ENCODE measurements around the gene ATP6V0A1.
A peak's percentile ranks its signal among the peaks of the same experiment; 100 is the strongest.
"Not testable (repeated sequence)": the region's sequence is repeated elsewhere in the genome, so short reads cannot be mapped to it uniquely, and the experiment has no call there.

The ATP6V0A1 gene

DNA sequence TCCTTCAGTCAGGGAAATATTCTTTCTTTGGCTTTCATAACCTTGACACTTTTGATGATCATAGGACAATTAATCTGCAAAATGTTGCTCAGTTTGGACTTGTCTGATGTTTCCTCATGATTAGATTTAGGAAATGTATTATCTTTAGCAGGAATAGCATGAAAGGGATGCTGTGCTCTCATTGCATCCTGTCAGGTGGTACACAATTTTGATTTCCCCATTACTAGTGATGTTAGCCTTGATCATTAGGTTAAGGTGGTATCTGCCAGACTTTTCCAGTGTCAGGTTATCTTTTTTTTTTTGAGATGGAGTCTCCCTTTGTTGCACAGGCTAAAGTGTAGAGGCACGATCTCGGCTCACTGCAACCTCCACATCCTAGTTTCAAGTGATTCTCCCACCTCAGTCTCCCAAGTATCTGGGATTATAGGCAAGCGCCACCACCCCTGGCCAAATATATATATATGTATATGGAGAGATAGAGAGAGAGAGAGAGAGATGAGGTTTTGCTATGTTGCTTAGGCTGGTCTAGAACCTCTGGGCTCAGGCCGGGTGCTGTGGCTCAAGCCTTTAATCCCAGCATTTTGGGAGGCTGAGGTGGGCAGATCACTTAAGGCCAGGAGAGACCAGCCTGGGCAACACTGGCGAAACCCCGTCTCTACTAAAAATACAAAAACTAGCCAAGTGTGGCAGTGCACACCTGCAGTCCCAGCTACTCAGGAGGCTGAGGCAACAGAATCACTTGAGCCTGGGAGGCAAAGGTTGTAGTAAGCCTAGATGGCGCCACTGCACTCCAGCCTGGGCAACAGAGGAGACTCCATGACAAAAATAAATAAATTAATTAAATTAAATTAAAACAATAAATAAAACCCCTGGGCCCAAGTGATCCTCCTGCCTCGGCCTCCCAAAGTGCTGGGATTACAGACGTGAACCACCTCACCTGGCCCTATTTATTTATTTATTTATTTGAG, 19.8 kb upstream of the ATP6V0A1 start:
- peak; percentile 53 for DNase-seq (ENCODE audit: low read depth)

DNA sequence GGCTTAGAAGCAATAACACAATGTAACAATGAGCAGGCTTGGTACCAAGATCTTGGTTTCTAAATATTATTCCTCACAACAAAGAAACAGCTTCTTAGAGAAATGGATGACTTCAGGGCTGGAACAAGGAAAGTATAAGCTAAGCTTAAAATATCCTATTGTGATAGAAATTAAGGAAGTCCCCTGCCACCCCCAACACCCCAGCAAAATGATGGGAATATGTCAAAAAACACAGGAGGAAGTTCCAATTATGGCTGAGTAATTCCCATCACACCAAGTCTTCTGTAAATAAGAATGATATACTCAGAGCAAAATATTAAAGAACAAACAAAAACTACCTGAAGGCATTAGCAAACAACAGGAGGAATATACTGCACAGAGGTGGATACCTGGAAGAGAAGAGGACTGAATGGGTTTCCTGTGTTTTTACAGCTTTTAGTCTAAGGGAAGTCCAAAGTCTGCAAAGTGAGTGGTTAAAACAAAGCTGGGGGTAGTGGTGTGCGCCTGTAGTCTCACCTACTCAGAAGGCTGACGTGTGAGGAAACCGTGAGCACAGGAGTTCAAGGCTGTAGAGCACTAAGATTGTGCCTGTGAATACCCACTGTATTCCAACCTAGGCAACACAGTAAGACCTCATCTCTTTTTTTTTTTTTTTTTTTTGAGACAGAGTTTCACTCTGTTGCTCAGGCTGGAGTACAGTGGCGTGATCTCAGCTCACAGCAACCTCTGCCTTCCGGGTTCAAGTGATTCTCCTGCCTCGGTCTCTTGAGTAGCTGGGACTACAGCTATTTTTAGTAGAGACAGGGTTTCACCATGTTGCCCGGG, 17.1 kb upstream of the ATP6V0A1 start:
- DNase-seq (ENCODE audit: low read depth): no peak

DNA sequence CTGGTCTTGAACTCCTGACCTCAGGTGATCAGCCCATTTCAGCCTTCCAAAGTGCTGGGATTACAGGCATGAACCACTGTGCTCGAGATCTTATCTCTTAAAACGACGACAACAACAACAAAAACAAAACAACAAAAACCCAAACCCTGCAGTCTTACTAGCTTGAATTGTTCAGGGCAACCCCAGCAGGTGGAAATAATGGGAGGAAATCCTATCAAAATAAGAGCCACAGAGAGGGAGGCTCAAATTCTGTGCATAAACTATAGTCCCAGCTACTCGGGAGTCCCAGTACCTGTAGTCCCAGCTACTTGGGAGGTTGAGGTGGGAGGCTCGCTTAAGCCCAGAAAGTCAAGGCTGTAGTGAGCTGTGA, 16.5 kb upstream of the ATP6V0A1 start:
- no peak for DNase-seq (ENCODE audit: low read depth)

DNA sequence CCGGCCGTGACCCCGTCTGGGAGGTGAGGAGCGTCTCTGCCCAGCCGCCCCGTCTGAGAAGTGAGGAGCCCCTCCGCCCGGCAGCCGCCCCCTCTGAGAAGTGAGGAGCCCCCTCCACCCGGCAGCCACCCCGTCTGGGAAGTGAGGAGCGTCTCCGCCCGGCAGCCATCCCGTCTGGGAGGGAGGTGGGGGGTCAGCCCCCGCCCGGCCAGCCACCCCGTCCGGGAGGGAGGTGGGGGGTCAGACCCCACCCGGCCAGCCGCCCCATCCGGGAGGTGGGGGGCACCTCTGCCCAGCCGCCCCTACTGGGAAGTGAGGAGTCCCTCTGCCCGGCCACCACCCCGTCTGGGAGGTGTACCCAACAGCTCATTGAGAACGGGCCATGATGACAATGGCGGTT, 9.5 kb upstream of the ATP6V0A1 start:
- not testable (repeated sequence) for DNase-seq (ENCODE audit: low read depth)

DNA sequence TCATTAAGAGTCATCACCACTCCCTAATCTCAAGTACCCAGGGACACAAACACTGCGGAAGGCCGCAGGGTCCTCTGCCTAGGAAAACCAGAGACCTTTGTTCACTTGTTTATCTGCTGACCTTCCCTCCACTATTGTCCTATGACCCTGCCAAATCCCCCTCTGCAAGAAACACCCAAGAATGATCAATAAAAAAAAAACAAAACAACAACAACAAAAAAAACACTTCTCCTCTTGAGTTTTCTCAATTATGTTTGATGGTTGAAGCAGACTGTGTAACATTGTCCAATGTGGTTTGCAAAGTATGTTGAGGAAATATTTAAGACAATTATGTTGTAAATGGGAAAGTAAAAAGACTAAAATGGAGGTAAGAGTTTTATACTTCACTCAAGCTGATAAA, 8.8 kb upstream of the ATP6V0A1 start:
- not testable (repeated sequence) for DNase-seq (ENCODE audit: low read depth)

DNA sequence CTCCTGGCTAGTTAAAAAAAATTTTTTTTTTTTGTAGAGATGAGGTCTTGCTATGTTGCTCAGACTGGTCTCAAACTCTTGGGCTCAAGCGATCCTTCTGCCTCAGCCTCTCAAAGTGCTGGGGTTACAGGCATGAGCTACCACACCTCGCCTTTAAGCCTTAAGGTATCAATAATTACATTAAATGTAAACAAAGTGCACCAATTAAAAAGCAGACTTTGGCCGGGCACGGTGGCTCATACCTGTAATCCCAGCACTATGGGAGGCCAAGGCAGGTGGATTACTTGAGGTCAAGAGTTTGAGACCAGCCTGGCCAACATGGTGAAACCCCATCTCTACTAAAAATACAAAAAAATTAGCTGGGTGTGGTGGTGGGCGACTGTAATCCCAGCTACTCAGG, 7.4 kb upstream of the ATP6V0A1 start:
- not testable (repeated sequence) for DNase-seq (ENCODE audit: low read depth)

DNA sequence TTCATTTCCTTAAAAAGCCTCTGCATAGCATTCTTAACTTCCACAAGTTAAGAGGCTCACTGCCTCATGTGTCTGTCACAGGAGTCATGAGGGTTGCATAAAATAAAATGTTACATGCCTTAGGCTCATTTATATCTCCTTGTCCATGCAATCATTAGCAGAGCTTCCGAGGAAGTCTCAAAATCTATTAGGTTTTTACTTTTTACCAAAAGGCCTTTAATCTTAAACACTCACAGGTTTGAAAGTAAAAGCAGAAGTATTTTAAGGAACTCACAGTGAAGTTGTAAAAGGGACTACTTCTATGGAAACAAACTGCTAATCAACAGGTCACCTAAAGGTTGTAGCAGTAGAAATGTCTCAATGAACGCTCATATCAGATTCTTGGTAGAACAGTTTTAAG, 5.2 kb upstream of the ATP6V0A1 start:
- no peak for DNase-seq (ENCODE audit: low read depth)

DNA sequence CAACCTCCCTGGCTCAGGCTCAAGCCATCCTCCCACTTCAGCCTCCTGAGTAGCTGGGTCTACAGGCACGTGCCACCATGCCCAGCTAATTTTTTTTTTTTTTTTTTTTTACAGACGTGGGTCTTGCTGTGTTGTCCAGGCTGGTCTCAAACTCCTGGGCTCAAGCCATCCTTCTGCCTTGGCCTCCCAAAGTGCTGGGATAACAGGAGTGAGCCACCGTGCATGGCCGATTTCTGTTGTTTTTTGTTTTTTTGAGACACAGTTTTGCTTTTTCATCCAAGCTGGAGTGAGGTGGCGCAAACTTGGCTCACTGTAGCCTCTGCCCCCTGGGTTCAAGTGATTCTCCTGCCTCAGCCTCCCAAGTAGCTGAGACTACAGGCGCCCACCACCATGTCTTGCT, 3.7 kb upstream of the ATP6V0A1 start:
- DNase-seq (ENCODE audit: low read depth): not testable (repeated sequence)

DNA sequence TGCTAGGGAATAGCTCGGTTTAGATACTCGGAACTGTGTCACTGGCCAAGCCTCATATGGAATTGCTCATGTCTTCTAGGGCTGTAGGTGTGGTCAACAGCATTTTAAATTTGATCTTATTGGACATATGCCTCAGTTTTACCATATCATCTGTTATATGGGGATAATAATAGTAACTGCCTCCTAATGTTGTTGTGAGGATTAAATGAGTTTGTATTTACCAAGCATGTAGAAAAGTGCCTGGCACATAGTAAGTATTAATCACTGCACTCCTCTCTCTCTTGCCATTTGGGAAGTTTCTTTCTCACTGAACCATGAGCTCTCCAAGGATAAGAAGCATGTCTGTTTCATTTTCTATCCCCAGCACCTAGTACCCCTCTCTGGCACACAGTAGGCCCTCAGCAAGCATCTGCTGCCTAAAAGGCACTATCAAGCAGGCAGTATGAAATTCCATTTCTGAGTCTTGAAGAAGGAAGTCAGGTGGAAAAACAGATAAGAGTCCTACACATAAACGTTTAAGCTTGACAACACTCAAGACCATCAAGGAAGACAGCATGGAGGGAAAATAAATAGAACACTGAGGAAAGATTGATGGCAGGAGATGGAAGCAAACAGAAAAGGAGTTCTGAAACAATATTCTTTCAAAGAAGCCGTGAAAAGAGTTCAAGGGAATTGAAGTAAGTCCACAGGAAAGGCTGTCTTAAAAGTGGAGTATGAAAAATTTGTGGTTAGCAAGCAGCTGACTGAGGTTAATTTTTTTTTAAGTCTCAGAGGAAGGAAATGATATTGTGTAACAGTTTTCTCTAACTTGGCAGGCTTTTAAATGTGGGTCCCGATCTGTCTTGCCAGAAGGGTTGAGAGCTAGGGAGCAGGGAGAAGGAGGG, 2.2 kb upstream of the ATP6V0A1 start:
- DNase-seq (ENCODE audit: low read depth): peak; percentile 80

DNA sequence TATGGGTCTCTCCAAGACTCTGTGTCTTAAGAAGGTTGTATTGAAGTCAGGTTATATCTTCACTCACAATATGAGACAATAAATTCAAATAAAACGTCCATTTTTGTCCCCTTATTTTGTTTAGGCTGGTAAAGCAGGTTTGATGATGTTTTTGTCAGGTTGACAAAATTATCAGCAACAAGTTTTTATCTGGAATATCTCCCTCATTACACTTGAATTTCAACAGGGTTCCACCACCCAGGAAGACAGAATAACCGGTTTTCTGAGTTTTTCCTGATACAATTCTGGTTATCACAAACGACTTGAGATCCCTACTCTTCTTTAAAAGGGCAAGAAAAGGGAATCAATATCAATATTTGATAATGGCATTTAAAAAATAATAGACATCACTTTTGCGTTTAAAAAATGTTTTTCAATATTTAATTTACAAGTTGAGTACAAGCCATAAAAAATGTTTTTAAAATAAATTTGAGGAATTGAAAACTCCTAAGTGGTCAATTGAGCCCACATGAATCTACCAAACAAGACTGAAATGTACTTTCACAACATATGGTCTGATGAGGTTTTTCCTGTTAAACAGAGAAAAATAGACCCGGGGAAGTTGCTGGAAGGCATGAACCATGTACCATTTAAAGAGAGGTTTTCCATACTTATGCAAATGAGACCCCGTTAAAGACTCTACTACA, 1.4 kb upstream of the ATP6V0A1 start:
- peak; percentile 17 for DNase-seq (ENCODE audit: low read depth)

DNA sequence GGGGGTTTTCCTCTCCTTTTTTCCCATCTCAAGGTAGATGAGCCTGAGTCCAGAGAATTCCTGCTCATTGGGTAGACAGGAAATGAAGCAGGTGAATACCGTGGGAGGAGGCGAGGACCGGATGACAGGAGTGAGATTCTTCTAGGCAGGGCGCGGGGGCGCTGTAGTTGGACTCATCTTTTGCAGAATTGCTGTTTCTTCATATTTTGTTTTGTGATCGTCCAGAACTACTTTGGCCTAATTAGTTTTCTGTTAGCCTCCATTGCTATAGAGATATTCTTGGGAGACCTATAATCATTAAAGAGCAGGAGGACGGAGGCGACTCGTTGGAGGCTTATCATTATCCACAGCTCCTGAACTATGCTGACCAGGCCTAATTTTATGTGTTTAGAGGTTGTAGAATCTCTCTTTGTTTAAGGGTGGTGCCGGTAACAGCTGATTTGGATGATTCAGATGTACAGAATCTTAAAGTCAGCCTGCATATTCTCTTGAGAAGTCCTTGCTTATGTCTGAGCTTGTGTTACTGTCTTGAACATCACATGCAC, 650 bp downstream of the ATP6V0A1 start:
- peak; percentile 75 for DNase-seq (ENCODE audit: low read depth)

DNA sequence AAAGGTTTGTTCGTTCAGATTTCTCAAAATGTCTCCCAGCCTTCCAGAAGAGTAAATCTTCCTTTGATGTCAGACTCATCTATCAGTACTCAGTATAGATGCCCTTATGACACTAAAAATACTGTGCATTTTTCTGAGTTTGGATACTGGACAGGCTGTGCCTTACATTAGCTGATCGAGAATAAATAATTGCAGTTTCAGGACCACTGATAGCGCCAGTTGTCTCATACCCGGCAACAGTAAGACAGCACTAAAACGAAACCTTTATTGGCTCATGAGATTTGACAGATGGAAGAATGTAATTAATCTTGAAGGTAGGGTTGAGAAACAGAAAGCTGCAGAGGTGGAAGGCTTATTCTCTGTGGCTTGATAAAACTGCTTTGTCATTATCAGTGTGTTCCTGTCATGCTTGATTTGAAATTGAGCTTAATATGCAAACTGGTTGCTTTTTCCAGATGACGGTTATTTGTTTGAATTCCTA, 1.2 kb downstream of the ATP6V0A1 start:
- DNase-seq (ENCODE audit: low read depth): peak; percentile 66

DNA sequence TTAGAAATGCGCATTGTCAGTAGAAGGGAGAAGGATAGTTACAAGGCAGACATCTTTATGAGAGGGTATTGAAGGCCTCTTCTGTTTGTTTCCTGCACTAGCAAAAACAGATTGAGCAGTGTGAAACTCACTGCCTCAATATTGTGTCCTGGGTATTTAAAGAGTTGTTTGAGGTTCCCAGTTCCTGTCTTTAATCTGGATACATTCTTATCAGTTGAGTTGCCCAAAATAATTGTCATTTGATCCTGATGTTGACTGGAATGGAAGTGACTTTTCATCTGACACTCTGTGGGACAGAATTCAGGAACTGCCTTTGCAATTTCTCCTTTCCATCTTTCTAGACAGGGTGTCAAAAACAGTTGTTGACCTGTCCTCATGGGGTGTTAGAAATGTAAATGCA, 1.7 kb downstream of the ATP6V0A1 start:
- DNase-seq (ENCODE audit: low read depth): no peak

DNA sequence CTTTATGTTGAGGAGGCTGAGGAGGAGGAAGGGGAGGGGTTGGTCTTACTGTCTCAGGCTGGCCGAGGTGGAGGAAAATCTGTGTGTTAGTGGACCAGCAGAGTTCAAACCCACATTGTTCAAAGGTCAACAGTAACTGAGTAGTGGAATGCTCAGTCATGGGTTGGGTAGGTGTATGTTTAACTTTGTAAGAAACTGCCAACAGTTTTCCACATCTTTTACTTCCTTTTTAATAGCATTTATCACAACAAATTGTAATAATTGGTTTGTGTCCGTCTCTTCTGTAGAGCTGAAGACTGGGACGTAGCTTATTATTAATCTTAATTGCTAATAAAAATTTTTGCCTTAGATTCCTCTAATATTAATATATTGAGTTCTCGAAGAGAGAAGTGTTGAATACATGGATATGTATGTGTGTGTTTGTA, 5.3 kb downstream of the ATP6V0A1 start:
- no peak for DNase-seq (ENCODE audit: low read depth)

DNA sequence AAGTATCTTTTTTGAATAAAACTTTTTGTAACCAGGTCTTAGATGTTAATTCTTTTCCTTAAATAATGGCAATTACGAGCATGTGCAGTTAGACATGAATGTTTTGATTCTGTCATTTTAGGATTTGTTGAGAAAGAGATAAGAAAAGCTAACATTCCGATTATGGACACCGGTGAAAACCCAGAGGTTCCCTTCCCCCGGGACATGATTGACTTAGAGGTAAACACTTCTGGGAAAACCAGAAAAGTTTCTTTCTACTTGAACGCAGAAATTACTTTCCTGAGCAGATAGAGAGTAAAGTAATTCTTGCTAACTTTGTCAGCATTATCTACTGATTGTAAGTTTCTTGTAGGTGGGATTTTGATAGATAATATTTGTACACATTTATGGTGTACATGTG, 9.2 kb downstream of the ATP6V0A1 start:
- DNase-seq (ENCODE audit: low read depth): no peak

DNA sequence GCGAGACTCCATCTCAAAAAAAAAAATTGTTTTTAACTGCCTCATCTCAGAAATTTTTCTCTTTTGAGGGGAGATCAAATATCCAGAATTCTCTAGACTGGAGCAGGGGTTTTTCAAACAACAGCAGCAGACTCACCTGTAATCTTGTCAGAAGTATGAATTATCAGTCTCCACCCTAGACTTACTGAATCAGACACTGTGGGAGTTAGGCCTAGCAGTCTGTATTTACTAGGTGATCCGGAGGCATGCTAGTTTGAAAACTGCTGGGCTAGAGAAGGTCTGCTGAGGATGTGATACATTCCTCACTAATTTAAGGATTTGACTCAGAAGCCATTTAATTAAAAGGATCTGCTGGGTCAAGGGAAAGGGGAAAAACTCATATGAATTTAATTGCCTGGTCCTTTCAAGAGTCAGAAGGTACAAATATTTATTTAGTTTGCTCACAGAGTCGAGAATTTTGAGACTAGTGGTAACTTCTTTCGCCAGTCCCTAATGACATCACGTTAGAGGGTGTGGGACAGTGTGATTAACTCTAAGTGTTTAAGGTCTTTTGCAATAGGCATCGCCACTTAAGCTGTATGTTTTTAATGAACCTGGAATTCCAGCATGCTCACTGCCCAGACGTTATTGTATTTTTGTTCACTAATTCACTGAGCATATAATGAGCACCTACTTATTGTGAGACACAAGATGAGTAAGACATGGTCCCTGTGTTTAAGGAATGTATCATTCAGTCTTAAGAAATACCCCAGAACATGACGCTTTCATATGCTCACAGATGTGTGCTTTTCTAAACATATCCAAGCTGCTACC, 14.2 kb downstream of the ATP6V0A1 start:
- peak; percentile 91 for DNase-seq (ENCODE audit: low read depth)

DNA sequence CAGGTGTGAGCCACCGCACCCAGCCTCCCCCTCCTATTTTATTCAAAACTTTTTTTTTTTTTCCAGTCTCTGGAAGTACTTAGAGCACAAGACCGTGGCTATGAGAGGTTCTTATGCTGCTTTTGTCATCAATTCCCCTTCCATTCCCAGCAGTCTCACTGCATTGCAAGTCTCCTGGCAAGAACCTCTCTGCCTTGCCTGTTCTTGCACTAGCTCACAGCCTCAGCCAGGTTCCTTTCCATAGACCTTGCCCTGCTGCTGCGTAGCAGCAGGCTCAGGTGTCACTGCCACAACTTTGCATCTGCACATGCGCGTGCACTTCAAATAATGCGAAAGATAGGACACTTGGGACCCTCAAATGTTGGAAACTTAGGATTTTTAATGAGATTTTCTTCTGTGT, 15.6 kb downstream of the ATP6V0A1 start:
- no peak for DNase-seq (ENCODE audit: low read depth)

DNA sequence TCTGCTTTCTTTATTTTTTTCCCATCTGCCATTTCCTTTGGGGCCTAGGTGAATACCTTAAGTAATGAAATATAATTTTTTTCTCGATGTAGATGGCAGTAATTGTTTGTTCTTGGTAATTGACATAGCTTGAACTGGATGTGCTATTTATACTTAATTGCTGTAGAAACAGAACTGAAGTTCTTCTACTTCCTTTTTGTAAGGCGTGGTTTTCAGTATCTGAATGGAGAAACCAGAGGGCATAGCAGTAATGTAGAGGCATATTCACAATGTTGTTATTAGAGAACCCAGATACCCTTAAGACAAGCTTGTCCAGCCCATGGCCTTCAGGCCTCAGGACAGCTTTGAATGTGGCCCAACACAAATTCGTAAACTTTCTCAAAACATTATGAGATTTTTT, 16.4 kb downstream of the ATP6V0A1 start:
- DNase-seq (ENCODE audit: low read depth): no peak

DNA sequence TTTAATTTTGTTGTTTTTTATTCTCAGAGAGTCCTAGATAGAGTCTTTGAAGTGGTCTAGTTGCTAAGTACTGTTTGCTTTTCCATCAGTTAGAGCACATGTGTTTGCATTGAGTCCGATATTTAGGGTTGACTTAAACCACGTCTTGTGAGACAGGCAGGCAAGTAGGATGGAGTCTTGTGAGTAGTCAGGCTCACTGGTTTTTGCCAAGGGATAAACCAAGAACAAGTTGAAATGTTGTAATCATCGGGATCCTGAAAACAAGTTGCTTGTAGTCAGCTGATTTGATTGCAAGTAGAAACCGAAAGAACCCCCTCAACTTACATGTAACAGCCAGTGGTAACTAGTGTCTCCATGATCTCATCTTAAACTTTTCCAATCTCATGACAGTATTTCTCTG, 17.2 kb downstream of the ATP6V0A1 start:
- DNase-seq (ENCODE audit: low read depth): no peak

DNA sequence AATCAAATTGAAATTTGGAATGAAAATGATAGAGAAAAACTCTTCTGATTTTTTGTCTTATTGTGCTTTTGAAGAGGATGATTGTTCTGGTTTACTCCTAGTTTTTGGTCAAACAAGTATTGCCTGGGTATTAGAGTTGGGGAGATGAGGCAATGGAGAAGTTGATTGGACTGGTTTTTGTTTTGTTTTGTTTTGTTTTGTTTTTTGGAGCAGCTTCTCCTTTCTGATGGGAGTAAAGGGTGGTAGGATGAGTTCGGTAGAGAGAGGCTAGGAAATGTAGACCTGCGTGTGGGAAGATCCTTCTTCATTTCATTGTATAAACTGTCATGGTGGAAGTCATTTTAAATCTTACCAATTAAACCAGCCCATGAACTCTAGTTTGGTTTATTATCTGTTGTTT, 17.7 kb downstream of the ATP6V0A1 start:
- no peak for DNase-seq (ENCODE audit: low read depth)
